ENCODE data around the gene YY1.

DNA sequence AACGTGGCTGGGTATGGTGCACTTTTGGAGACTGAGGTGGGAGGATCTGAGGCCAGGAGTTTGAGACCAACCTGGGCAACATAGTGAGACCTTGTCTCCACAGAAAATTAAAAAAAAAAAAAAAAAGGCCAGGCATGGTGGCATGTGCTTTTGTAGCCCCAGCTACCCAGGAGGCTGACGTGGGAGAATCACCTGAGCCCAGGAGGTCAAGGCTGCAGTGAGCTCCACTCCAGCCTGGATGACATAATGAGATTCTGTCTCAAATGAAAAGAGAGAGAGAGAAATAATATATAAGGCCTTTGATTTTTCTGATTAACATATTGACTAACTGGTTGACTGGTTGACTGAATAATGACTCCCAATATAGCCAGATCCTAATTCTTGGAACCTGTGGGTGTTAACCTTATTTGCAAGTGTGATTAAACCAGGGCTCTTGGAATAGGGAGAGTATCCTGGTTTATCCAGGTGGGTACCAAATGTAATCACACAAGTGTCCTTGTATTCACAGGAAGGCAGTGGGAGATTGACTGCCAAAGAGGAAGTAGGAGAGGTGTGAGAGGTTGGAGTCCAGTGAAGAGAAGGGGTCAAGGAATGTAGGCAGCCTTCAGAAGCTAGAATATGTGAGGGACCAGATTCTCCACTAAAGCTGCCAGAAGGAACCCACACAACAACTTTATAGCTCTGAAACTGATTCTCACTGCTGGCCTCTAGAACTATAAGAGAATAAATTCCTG lies 12.0 kb downstream of the YY1 start:
- TF ChIP-seq, protein P1, sequence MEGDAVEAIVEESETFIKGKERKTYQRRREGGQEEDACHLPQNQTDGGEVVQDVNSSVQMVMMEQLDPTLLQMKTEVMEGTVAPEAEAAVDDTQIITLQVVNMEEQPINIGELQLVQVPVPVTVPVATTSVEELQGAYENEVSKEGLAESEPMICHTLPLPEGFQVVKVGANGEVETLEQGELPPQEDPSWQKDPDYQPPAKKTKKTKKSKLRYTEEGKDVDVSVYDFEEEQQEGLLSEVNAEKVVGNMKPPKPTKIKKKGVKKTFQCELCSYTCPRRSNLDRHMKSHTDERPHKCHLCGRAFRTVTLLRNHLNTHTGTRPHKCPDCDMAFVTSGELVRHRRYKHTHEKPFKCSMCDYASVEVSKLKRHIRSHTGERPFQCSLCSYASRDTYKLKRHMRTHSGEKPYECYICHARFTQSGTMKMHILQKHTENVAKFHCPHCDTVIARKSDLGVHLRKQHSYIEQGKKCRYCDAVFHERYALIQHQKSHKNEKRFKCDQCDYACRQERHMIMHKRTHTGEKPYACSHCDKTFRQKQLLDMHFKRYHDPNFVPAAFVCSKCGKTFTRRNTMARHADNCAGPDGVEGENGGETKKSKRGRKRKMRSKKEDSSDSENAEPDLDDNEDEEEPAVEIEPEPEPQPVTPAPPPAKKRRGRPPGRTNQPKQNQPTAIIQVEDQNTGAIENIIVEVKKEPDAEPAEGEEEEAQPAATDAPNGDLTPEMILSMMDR (IDR thresholded peaks at IDR 0.05), result no peak
- no peak for TF ChIP-seq ZFX (IDR thresholded peaks at IDR 0.05; ENCODE audit: borderline replicate concordance)
